Measurements from ENCODE around the gene PGAP1. TPM values are rescaled to one million over a fixed set of nuclear protein-coding genes. Genes with fewer than 3 reads are reported as not detected.

PGAP1 gene
- polyA plus RNA-seq, 1 experiment, result 6.4 TPM

DNA sequence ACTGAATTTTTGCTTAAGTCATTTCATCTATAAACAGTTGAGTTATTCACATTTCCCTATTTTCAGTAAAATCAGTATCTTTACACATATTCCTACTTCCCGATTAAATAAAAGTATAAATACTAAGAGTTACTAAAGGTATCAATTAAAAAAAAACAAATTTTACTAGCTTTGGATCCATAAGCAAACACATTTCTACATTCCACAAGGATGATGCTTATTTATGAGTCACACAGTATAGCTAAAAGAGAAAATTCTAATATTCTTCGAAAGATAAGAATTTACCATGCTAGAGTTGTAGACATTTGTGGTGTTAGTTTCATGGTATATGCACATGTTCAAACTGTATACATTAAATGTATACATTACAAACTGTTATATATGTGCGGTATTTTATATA, 23.7 kb downstream of the PGAP1 start:
- TF ChIP-seq, protein P1, sequence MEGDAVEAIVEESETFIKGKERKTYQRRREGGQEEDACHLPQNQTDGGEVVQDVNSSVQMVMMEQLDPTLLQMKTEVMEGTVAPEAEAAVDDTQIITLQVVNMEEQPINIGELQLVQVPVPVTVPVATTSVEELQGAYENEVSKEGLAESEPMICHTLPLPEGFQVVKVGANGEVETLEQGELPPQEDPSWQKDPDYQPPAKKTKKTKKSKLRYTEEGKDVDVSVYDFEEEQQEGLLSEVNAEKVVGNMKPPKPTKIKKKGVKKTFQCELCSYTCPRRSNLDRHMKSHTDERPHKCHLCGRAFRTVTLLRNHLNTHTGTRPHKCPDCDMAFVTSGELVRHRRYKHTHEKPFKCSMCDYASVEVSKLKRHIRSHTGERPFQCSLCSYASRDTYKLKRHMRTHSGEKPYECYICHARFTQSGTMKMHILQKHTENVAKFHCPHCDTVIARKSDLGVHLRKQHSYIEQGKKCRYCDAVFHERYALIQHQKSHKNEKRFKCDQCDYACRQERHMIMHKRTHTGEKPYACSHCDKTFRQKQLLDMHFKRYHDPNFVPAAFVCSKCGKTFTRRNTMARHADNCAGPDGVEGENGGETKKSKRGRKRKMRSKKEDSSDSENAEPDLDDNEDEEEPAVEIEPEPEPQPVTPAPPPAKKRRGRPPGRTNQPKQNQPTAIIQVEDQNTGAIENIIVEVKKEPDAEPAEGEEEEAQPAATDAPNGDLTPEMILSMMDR (IDR thresholded peaks at IDR 0.05; ENCODE audit: low read depth, low read length), result no peak
- no peak overlapping the region for H3K4me3 ChIP-seq (ENCODE audit: low read depth, low read length)
- no peak overlapping the region for H3K27ac ChIP-seq (ENCODE audit: low read depth, low read length)
- no peaks in the 10 kb centered on the region for H3K27me3 ChIP-seq (ENCODE audit: control insufficient read depth, insufficient read depth, low read length)
- ChIA-PET CTCF (interaction anchor here (0.6 kb wide), 1 partner anchor 145 kb away, joined by 7 read pairs; no protein-coding TSS in a partner anchor), POLR2A (interaction anchor here (0.6 kb wide), 2 partner anchors 171 to 278 kb away, joined by 3 read pairs; no protein-coding TSS in a partner anchor)
- no peak for DNase-seq (ENCODE audit: low read depth, low spot score)
- H3K9me3 ChIP-seq (ENCODE audit: control insufficient read depth, insufficient read depth, low read length), result no peaks in the 10 kb centered on the region

DNA sequence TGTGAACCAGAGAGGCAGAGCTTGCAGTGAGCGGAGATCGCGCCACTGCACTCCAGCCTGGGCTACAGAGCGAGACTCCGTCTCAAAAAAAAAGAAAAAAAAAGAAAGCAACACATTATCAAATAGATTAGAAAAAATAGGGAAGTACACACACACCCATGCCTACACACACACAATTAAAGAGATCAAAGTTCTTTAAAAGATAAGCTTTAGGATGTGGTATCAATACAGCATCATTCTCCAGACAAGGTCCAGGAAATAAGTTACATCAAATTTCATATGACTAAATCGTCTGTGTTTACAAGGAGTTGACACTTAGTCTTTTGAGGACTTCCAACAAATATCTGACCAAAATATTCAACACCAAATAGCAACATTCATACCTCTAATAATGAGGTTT, 25.7 kb downstream of the PGAP1 start:
- no peak overlapping the region for H3K27ac ChIP-seq (ENCODE audit: low read depth, low read length)
- H3K27me3 ChIP-seq (ENCODE audit: control insufficient read depth, insufficient read depth, low read length), result no peaks in the 10 kb centered on the region
- ChIA-PET POLR2A (no interaction called here), CTCF (no interaction called here)
- DNase-seq (ENCODE audit: low read depth, low spot score), result no peak
- H3K9me3 ChIP-seq (ENCODE audit: control insufficient read depth, insufficient read depth, low read length), result no peaks in the 10 kb centered on the region
- TF ChIP-seq, protein P1 (IDR thresholded peaks at IDR 0.05; ENCODE audit: low read depth, low read length), result no peak
- H3K4me3 ChIP-seq (ENCODE audit: low read depth, low read length), result no peak overlapping the region

DNA sequence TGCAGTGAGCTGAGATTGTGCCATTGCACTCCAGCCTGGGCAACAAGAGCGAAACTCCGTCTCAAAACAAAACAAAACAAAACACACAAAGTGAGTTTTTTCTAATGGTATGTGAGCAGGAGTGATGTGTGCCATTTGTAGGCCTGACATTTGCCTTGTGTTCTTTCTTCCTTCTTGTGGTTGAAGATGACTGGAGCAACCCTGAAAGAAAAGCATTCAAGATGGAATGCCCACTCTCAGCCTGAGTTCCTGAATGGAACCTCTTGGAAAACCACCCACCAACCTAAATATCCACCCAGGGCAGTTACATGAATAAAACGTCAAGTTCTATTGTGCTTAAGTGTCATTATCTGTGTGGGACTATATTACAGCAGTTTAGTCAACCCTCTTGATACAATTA, 26.5 kb downstream of the PGAP1 start:
- CTCF ChIA-PET, result no interaction called here
- POLR2A ChIA-PET, result no interaction called here
- Histone ChIP-seq H3K4me3 (ENCODE audit: low read depth, low read length) (no peak overlapping the region), H3K9me3 (ENCODE audit: control insufficient read depth, insufficient read depth, low read length) (no peaks in the 10 kb centered on the region), H3K27ac (ENCODE audit: low read depth, low read length) (no peak overlapping the region), H3K27me3 (ENCODE audit: control insufficient read depth, insufficient read depth, low read length) (no peaks in the 10 kb centered on the region)
- TF ChIP-seq, protein P1 (IDR thresholded peaks at IDR 0.05; ENCODE audit: low read depth, low read length), result no peak
- DNase-seq (ENCODE audit: low read depth, low spot score), result no peak

DNA sequence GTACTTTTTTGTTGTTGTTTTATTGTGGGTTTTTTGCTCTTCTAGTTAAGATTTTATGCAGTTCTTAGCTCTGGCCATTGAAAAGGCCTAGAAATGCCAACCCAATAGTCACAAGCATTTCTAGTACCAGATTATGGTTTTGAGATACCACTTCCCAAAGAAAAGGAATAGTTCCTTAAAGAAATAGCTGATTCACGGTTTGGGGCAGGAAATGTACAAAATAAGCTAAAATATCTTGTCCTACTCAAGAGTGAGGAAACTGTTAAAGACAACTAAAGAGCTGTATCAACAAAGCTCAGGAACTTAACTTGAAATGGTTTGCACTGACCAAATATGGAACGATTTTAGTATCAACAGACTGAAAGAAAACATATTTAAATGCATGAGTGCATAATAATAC, 35.4 kb downstream of the PGAP1 start:
- Histone ChIP-seq H3K27me3 (ENCODE audit: control insufficient read depth, insufficient read depth, low read length) (no peaks in the 10 kb centered on the region), H3K27ac (ENCODE audit: low read depth, low read length) (no peak overlapping the region), H3K9me3 (ENCODE audit: control insufficient read depth, insufficient read depth, low read length) (no peaks in the 10 kb centered on the region), H3K4me3 (ENCODE audit: low read depth, low read length) (no peak overlapping the region)
- TF ChIP-seq, protein P1 (IDR thresholded peaks at IDR 0.05; ENCODE audit: low read depth, low read length), result no peak
- CTCF ChIA-PET, result no interaction called here
- no peak for DNase-seq (ENCODE audit: low read depth, low spot score)
- POLR2A ChIA-PET, result interaction anchor here (0.6 kb wide), 1 partner anchor 33 kb away, joined by 3 read pairs; no protein-coding TSS in a partner anchor

DNA sequence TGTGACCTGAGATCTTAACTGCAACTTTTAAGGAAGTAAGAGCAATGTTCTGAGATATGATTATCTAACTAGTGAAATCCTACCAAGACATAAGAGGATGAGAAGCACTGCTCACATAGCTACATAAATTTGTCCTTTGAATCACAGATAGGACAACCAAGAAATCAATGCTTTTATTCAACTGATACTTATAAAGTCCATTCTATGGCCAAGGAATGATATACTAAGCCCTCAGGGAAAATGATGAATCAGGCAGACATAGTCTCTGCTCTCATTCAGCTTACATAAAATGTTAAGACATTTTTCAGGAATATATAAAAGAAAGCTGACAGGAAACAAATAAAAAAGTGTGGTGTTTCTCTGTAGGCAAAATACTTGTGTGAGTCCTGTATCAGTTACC, 39.1 kb downstream of the PGAP1 start:
- CTCF ChIA-PET, result interaction anchor here (1.5 kb wide), 1 partner anchor 124 kb away, joined by 3 read pairs; no protein-coding TSS in a partner anchor
- Histone ChIP-seq H3K4me3 (ENCODE audit: low read depth, low read length) (no peak overlapping the region), H3K27me3 (ENCODE audit: control insufficient read depth, insufficient read depth, low read length) (no peaks in the 10 kb centered on the region), H3K27ac (ENCODE audit: low read depth, low read length) (no peak overlapping the region), H3K9me3 (ENCODE audit: control insufficient read depth, insufficient read depth, low read length) (no peaks in the 10 kb centered on the region)
- TF ChIP-seq, protein P1 (IDR thresholded peaks at IDR 0.05; ENCODE audit: low read depth, low read length), result no peak
- DNase-seq (ENCODE audit: low read depth, low spot score), result no peak
- POLR2A ChIA-PET, result no interaction called here
